Liver (tissue), 9 donors: ENCODE data around the gene PRAF2. TPM values are rescaled to one million over a fixed set of nuclear protein-coding genes. Genes with fewer than 3 reads are reported as not detected.
A peak's percentile ranks its signal among the peaks of the same experiment; 100 is the strongest.

Source experiments
- DNase-seq: peaks from one replicate; pipeline ENCODE4 v3.0.0-alpha.2; 2017; ENCODE audit warnings: low spot score
- H3K27ac ChIP-seq, 2 donors: one replicate each; pipeline ENCODE4 v1.7.0; 2013; ENCODE audit warnings: inconsistent platforms in 2 of 2, low read length in 2 of 2, control low read depth in 1 of 2, low read depth in 1 of 2, mild to moderate bottlenecking in 1 of 2
- H3K27me3 ChIP-seq, 4 donors: one replicate each; pipeline versions ENCODE4 v1.6.1 to v1.7.0; 2013; ENCODE audit warnings: low read length in 3 of 4, inconsistent platforms in 1 of 4, mild to moderate bottlenecking in 1 of 4, moderate library complexity in 1 of 4; ENCODE audit not compliant: control insufficient read depth in 4 of 4, insufficient read depth in 4 of 4
- H3K36me3 ChIP-seq, 4 donors: one replicate each; pipeline versions ENCODE4 v1.6.1 to v1.7.0; 2013; ENCODE audit warnings: low read length in 3 of 4, mild to moderate bottlenecking in 3 of 4, low read depth in 1 of 4, moderate library complexity in 1 of 4; ENCODE audit not compliant: control insufficient read depth in 4 of 4, insufficient read depth in 3 of 4
- H3K4me1 ChIP-seq, 4 donors: one replicate each; pipeline versions ENCODE4 v1.6.1 to v1.7.0; 2013; ENCODE audit warnings: low read length in 3 of 4, mild to moderate bottlenecking in 3 of 4, moderate library complexity in 1 of 4; ENCODE audit not compliant: control insufficient read depth in 4 of 4, insufficient read depth in 4 of 4
- H3K4me3 ChIP-seq, 3 donors: one replicate each; pipeline versions ENCODE4 v1.6.1 to v1.7.0; 2013; ENCODE audit warnings: low read length in 3 of 3, control low read depth in 1 of 3, low read depth in 1 of 3, mild to moderate bottlenecking in 1 of 3
- H3K9ac ChIP-seq, 2 donors: one replicate each; pipeline ENCODE4 v1.7.0; 2013; ENCODE audit warnings: low read length in 2 of 2, mild to moderate bottlenecking in 2 of 2, moderate library complexity in 2 of 2, control low read depth in 1 of 2, low read depth in 1 of 2
- H3K9me3 ChIP-seq, 4 donors: one replicate each; pipeline versions ENCODE4 v1.6.1 to v1.7.0; 2013; ENCODE audit warnings: low read length in 3 of 4; ENCODE audit not compliant: control insufficient read depth in 4 of 4
- EGR1 ChIP-seq, 2 donors: IDR thresholded peaks; 2 replicates each; pipeline ENCODE4 v1.6.1; 2016 to 2018; ENCODE audit warnings: antibody characterized with exemption in 2 of 2, low read depth in 2 of 2
- FOXA1 ChIP-seq: IDR thresholded peaks from 2 replicates; pipeline ENCODE4 v1.6.1; 2016; ENCODE audit warnings: antibody characterized with exemption
- FOXA2 ChIP-seq: IDR thresholded peaks from 2 replicates; pipeline ENCODE4 v1.6.1; 2016; ENCODE audit warnings: antibody characterized with exemption
- GABPA ChIP-seq, 2 donors: IDR thresholded peaks in 1 of 2; conservative IDR thresholded peaks in 1 of 2; 2 replicates each; pipeline ENCODE4 v1.6.1; 2016; ENCODE audit warnings: antibody characterized with exemption in 2 of 2, mild to moderate bottlenecking in 1 of 2, moderate library complexity in 1 of 2
- HNF4A ChIP-seq, 2 donors: conservative IDR thresholded peaks; 2 replicates each; pipeline ENCODE4 v1.6.1; 2016; ENCODE audit warnings: antibody characterized with exemption in 2 of 2, mild to moderate bottlenecking in 2 of 2
- HNF4G ChIP-seq: IDR thresholded peaks from 2 replicates; pipeline ENCODE4 v1.6.1; 2016; ENCODE audit warnings: antibody characterized with exemption
- JUND ChIP-seq, 2 donors: IDR thresholded peaks; 2 replicates each; pipeline ENCODE4 v1.6.1; 2016; ENCODE audit warnings: antibody characterized with exemption in 2 of 2
- NR2F2 ChIP-seq: IDR thresholded peaks from 2 replicates; pipeline ENCODE4 v1.6.1; 2016; ENCODE audit warnings: antibody characterized with exemption
- RAD21 ChIP-seq, 2 donors: IDR thresholded peaks; 2 replicates each; pipeline ENCODE4 v1.6.1; 2016; ENCODE audit warnings: antibody characterized with exemption in 2 of 2, mild to moderate bottlenecking in 2 of 2
- RXRA ChIP-seq, 2 donors: IDR thresholded peaks; 2 replicates each; pipeline ENCODE4 v1.6.1; 2017 to 2018; ENCODE audit warnings: antibody characterized with exemption in 2 of 2, mild to moderate bottlenecking in 1 of 2
- SP1 ChIP-seq: IDR thresholded peaks from 2 replicates; pipeline ENCODE4 v1.6.1; 2018; ENCODE audit warnings: antibody characterized with exemption, mild to moderate bottlenecking
- TAF1 ChIP-seq: conservative IDR thresholded peaks from 2 replicates; pipeline ENCODE4 v1.6.1; 2016; ENCODE audit warnings: antibody characterized with exemption, mild to moderate bottlenecking
- YY1 ChIP-seq: IDR thresholded peaks from 2 replicates; pipeline ENCODE4 v1.6.1; 2016; ENCODE audit warnings: antibody characterized with exemption, mild to moderate bottlenecking
- WGBS: extraction: QIAGEN DNeasy Blood & Tissue Kit; methylation state at CpG from one replicate; pipeline ENCODE4 v1.1.7; 2013; 5-methylcytosine and 5-hydroxymethylcytosine counted together
- polyA plus RNA-seq, 2 donors: library from polyadenylated mRNA; stranded (reverse) in 1 of 2; unstranded in 1 of 2; fragments of 200-250 nt in 1 of 2; fragments of >200 nt in 1 of 2; fragmentation: Nextera tagmentation in 1 of 2; extraction: Ambion mirVana in 1 of 2; gene quantifications; one replicate each; pipeline versions ENCODE4 v1.2.1 to v1.2.3, GENCODE V29; 2013 to 2015
- total RNA-seq, 2 donors: library from RNA; depleted of rRNA; stranded (reverse); fragments of >200 nt; gene quantifications; one replicate each; pipeline ENCODE4 v1.2.3, GENCODE V29; 2014
- TF ChIP-seq, protein P1 (sequence below): IDR thresholded peaks from 2 replicates; pipeline ENCODE4 v1.6.1; 2016; ENCODE audit warnings: antibody characterized with exemption
- TF ChIP-seq, protein P2 (sequence below): fragments of 150-350 bp; IDR thresholded peaks from 2 replicates; pipeline ENCODE4 v1.5.1; 2017; ENCODE audit warnings: improper control_type of control experiment, low read depth, low read length; ENCODE audit not compliant: missing input control
- TF ChIP-seq, protein P3 (sequence below): IDR thresholded peaks from 2 replicates; pipeline ENCODE4 v1.6.1; 2016; ENCODE audit warnings: antibody characterized with exemption, mild to moderate bottlenecking
- TF ChIP-seq, protein P4 (sequence below): IDR thresholded peaks from 2 replicates; pipeline ENCODE4 v1.6.1; 2016; ENCODE audit warnings: antibody characterized with exemption
- TF ChIP-seq, protein P5 (sequence below): IDR thresholded peaks from 2 replicates; pipeline ENCODE4 v1.6.1; 2016; ENCODE audit warnings: antibody characterized with exemption
- donor health status: healthy.
- donor health status: healthy.
- donor health status: healthy.
- donor health status: healthy.
- donor health status: healthy.

The PRAF2 gene
- total and polyA plus RNA-seq, 4 donors = 1.4 to 8.2 (median 3.9) TPM

DNA sequence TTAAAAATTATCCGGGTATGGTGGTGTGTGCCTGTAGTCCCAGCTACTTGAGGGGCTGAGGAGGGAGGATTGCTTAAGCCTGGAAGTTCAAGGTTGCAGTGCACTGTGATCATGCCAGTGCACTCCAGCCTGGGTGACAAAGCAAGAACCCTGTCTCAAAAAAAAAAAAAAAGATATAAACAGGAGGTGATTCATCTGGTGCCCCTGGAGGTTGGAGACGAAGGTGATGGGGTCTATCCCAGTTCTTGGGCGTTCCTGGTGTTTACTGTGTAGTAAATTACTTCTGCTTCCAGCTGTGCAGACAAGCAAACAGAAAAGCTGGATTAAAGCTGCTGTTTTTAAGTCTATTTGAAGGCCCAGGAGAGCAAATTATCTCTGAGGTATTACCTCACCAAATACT is 29.8 kb upstream of the PRAF2 start:
- peak overlapping the region; percentile 50 to 56 for H3K27ac ChIP-seq
- peak; percentile 12 to 29 for TF ChIP-seq HNF4A (conservative IDR thresholded peaks at IDR 0.05)
- TF ChIP-seq JUND (IDR thresholded peaks at IDR 0.05) = no peak

DNA sequence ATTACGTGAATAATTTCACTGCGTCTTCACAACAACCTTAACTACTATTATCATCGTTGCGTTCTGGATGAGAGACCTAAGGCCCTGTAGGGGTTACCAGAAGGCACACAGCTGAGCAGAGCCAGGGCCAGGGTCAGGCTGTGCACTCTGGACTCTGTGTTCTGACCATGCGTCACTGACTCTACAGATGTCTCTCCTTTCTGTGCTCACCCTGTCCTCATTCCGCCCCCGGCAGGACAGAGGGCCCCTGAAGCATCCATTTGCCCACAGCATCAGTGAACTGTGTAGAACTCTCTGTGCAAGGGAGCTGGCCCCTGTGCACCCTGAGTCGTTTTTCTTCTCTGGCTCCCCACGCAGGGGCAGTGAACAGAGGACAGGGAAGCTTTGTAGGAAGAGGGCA is 28.4 kb upstream of the PRAF2 start:
- Histone ChIP-seq H3K36me3 (no peaks in the 10 kb centered on the region), H3K4me3 (no peak overlapping the region), H3K27me3 (no peaks in the 10 kb centered on the region), H3K4me1 (peaks cover 3 to 18% (median 10%) of the 10 kb centered on the region in 4 donors), H3K9ac (no peak overlapping the region), H3K9me3 (no peaks in the 10 kb centered on the region), H3K27ac (peak overlapping the region; percentile 87 to 96)
- TF ChIP-seq, protein P1, sequence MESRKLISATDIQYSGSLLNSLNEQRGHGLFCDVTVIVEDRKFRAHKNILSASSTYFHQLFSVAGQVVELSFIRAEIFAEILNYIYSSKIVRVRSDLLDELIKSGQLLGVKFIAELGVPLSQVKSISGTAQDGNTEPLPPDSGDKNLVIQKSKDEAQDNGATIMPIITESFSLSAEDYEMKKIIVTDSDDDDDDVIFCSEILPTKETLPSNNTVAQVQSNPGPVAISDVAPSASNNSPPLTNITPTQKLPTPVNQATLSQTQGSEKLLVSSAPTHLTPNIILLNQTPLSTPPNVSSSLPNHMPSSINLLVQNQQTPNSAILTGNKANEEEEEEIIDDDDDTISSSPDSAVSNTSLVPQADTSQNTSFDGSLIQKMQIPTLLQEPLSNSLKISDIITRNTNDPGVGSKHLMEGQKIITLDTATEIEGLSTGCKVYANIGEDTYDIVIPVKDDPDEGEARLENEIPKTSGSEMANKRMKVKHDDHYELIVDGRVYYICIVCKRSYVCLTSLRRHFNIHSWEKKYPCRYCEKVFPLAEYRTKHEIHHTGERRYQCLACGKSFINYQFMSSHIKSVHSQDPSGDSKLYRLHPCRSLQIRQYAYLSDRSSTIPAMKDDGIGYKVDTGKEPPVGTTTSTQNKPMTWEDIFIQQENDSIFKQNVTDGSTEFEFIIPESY = no peak
- TF ChIP-seq, protein P2, sequence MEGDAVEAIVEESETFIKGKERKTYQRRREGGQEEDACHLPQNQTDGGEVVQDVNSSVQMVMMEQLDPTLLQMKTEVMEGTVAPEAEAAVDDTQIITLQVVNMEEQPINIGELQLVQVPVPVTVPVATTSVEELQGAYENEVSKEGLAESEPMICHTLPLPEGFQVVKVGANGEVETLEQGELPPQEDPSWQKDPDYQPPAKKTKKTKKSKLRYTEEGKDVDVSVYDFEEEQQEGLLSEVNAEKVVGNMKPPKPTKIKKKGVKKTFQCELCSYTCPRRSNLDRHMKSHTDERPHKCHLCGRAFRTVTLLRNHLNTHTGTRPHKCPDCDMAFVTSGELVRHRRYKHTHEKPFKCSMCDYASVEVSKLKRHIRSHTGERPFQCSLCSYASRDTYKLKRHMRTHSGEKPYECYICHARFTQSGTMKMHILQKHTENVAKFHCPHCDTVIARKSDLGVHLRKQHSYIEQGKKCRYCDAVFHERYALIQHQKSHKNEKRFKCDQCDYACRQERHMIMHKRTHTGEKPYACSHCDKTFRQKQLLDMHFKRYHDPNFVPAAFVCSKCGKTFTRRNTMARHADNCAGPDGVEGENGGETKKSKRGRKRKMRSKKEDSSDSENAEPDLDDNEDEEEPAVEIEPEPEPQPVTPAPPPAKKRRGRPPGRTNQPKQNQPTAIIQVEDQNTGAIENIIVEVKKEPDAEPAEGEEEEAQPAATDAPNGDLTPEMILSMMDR = no peak
- TF ChIP-seq, protein P3, sequence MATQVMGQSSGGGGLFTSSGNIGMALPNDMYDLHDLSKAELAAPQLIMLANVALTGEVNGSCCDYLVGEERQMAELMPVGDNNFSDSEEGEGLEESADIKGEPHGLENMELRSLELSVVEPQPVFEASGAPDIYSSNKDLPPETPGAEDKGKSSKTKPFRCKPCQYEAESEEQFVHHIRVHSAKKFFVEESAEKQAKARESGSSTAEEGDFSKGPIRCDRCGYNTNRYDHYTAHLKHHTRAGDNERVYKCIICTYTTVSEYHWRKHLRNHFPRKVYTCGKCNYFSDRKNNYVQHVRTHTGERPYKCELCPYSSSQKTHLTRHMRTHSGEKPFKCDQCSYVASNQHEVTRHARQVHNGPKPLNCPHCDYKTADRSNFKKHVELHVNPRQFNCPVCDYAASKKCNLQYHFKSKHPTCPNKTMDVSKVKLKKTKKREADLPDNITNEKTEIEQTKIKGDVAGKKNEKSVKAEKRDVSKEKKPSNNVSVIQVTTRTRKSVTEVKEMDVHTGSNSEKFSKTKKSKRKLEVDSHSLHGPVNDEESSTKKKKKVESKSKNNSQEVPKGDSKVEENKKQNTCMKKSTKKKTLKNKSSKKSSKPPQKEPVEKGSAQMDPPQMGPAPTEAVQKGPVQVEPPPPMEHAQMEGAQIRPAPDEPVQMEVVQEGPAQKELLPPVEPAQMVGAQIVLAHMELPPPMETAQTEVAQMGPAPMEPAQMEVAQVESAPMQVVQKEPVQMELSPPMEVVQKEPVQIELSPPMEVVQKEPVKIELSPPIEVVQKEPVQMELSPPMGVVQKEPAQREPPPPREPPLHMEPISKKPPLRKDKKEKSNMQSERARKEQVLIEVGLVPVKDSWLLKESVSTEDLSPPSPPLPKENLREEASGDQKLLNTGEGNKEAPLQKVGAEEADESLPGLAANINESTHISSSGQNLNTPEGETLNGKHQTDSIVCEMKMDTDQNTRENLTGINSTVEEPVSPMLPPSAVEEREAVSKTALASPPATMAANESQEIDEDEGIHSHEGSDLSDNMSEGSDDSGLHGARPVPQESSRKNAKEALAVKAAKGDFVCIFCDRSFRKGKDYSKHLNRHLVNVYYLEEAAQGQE = no peak
- TF ChIP-seq FOXA2 (no peak), HNF4G (peak; percentile 50), TAF1 (no peak), HNF4A (conservative IDR thresholded peaks at IDR 0.05) (peak; percentile 83 to 87), JUND (IDR thresholded peaks at IDR 0.05) (peak in 1 of 2 donors; percentile 56), FOXA1 (no peak), NR2F2 (no peak), EGR1 (IDR thresholded peaks at IDR 0.05; ENCODE audit: low read depth in 2 of 2) (no peak), YY1 (peak; percentile 56), RAD21 (IDR thresholded peaks at IDR 0.05) (no peak), GABPA (IDR thresholded peaks at IDR 0.05 in 1 of 2, conservative IDR thresholded peaks at IDR 0.05 in 1 of 2) (no peak), SP1 (peak; percentile 87), RXRA (IDR thresholded peaks at IDR 0.05) (peak; percentile 84 to 91)
- TF ChIP-seq, protein P4, sequence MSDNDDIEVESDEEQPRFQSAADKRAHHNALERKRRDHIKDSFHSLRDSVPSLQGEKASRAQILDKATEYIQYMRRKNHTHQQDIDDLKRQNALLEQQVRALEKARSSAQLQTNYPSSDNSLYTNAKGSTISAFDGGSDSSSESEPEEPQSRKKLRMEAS = peak; percentile 33
- TF ChIP-seq, protein P5, sequence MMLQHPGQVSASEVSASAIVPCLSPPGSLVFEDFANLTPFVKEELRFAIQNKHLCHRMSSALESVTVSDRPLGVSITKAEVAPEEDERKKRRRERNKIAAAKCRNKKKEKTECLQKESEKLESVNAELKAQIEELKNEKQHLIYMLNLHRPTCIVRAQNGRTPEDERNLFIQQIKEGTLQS = no peak
- WGBS = 42% methylated on average over 9 of the region's 9 CpGs
- no peak for DNase-seq

More for the DNA sequence above, 29.8 kb upstream of the PRAF2 start:
- H3K4me3 ChIP-seq = no peak overlapping the region
- H3K27me3 ChIP-seq = no peaks in the 10 kb centered on the region
- no peaks in the 10 kb centered on the region for H3K9me3 ChIP-seq
- H3K36me3 ChIP-seq = no peaks in the 10 kb centered on the region
- peaks cover 3 to 18% (median 10%) of the 10 kb centered on the region in 4 donors for H3K4me1 ChIP-seq
- 45% methylated on average over 3 of the region's 3 CpGs for WGBS
- no peak overlapping the region for H3K9ac ChIP-seq
- no peak for DNase-seq
